GM21367 (cell line): ENCODE data around the gene SCML1.
"Not testable (repeated sequence)": the region's sequence is repeated elsewhere in the genome, so short reads cannot be mapped to it uniquely, and the experiment has no call there.

Experiments
- ATAC-seq: cut with Tn5 transposase; IDR thresholded peaks from one replicate; pipeline ENCODE4 v1.9.1; 2021; ENCODE audit not compliant: unreplicated experiment

Gene SCML1

DNA sequence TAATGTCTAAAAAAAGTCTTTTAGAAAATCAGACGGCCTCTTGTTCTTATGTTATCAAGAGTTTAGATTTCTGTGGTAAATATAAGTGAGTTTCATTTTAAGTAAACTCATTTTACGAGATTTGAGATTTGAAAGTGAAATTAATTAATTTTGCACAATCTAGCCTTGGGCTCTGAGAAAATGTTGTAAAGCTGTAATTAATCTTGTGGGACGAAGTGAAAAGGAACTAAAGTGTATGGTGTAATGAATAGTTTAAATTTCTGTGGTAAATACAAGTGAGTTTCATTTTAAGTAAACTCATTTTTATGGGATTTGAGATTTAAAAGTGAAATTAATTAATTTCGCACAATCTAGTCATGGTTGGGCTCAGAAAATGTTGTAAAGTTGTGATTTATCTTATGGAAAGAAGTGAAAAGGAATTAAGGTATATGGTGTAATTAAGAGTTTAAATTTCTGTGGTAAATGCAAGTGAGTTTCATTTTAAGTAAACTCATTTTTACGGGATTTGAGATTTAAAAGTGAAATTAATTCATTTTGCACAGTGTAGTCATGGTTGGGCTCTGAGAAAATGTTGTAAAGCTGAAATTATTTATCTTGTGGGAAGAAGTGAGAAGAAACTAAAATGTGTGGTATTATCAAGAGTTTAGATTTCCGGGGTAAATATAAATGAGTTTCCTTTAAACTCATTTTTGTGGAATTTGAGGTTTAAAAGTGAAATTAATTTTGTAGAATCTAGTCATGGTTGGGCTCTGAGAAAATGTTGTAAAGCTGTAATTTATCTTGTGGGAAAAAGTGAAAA is 1.6 kb downstream of the SCML1 start:
- ATAC-seq: no peak

- ATAC-seq: no peak
Observed at GRCh38 chrX:17740137-17741122, 3.1 kb downstream of the SCML1 start.

DNA sequence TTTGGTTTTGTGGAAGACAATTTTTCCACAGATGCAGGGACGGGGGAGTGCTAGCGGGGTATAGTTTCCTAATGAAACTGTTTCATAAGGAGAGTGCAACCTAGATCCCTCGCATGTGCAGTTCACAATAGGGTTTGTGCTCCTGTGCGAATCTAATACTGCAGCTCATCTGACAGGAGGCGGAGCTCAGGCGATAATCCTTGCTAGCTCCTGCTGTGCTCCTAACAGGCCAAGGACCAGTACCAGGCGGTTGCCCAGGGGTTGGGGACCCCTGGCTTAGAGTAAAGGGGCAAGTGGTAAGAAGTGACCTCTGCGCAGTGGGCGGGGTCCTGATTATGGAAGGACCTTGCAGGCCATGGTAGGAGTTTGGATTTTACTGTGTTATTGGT is 3.8 kb downstream of the SCML1 start:
- no peak for ATAC-seq

GRCh38 chrX:17743913-17744312 is 6.6 kb downstream of the SCML1 start:
- ATAC-seq: no peak

- ATAC-seq: no peak
Observed at GRCh38 chrX:17744896-17745523, 7.7 kb downstream of the SCML1 start.

DNA sequence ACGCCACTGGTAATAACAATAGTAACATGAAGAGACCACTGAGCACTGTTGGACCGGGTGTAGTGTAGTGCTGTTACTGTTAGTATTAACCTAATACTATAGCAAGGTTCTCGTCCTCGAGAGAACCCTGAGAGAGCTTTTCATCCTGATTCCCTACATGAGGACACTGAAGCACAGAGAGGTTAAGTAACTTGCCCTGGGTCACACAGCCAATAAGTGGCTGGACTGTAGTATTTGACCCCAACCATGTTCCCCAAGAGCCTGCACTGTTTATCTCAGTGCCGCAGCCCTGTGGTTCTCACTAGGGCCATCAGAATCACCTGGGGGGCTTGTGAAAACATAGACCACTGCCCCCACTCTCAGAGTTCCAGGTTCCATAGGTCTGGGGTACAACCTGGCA is 10.4 kb downstream of the SCML1 start:
- ATAC-seq: no peak

DNA sequence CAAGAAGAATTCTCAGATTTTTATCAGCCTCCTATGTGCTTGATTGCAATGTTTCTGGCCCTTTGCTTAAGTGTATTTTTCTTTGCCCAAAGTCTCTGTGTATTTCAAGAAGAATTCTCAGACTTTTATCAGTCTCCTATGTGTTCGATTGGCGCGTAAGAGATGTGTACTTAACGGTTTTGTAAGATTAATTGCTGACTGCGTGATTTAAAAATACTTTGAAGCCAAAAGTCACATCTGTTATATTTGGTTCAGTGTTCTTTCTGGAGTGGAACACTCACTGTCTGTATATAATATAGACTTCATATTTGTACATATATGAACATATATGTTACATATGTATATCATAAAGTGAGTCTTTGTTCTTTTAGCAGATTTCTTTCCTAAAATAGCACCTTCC is 11.4 kb downstream of the SCML1 start:
- no peak for ATAC-seq

DNA sequence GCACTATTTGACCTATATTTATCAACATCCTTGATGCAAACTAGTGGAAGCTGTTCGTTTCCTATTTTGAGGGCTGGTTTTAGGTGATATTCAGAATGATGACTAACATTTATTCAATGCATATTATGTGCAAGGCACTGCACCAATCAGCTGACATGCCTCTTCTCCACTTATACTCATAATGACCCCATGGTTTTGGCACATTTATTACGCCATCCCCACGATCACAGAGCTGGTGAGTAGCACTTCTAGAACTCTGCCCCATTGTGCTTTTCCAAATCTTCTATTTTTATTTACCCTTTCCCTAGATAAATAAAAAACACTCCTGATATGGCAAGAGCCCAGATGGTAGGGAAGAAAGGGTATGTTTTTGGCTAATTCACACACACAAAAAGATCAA is 13.1 kb downstream of the SCML1 start:
- no peak for ATAC-seq

GRCh38 chrX:17758382-17758781 is 21.1 kb downstream of the SCML1 start:
- ATAC-seq: no peak

GRCh38 chrX:17759990-17760389 is 22.7 kb downstream of the SCML1 start:
- ATAC-seq: no peak

DNA sequence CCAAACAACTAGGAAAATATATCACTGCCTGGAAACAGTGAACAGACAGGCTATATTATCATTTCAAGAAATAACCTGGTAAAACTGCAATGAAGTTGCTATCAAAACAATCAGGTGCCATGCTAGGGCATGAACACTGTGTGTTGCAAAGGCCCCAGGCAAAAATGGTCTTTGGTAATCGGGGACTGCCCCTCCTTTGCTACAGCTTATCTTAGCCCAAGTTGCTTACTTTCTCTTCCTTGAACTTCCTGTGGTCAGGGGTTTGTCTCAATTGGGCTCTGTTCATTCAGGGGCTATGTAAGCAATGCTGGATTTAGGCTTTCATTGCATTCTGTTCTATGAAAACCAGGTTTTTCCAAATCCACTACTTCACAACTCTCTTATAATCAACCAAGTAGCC is 30.4 kb downstream of the SCML1 start:
- ATAC-seq: no peak

DNA sequence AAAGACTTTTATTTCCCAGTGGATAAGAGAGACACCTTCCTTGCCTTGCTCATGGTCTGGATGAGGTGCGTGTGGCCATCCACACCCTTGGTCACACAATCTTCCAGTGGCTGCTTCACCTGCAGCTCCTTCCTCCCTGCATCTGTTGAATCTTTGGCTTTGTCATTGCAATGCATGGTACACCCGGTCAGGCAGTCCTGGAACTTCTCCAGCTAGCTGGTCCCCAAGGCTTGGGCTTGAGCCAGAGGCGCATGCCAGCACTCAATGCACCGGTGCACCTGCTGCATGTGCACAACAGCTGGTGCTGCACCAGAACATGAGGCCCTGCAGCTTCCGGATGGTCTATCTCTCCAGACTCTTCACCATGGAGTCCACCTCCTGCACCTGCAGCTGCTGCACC is 31.7 kb downstream of the SCML1 start:
- no peak for ATAC-seq

DNA sequence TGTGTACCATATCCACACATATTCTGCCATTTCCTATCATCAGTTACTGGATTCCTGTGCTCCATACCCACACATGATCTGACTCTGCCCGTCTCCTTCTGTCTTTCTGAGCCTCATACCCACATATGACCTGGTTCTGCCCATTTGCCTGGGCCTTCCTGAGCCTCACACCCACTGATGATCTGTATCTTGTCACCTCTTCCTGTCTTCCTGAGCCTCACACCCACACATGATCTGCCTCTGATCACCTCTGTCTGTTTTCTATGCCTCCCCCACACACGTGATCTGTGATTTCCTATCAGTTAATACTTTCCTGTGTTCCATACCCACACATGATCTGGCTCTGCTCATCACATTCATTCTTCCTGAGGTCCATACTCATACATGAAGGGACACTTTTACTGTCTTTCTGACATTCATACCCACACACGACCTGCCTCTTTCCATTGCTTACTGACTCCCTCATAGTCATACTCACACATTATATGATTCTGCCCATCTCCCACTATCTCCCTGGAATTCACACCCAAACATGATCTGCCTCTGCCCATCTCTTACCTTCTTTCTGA is 32.5 kb downstream of the SCML1 start:
- ATAC-seq: no peak

- no peak for ATAC-seq
Observed at GRCh38 chrX:17773221-17773876, 36.1 kb downstream of the SCML1 start.

GRCh38 chrX:17774053-17774452 is 36.8 kb downstream of the SCML1 start:
- no peak for ATAC-seq

DNA sequence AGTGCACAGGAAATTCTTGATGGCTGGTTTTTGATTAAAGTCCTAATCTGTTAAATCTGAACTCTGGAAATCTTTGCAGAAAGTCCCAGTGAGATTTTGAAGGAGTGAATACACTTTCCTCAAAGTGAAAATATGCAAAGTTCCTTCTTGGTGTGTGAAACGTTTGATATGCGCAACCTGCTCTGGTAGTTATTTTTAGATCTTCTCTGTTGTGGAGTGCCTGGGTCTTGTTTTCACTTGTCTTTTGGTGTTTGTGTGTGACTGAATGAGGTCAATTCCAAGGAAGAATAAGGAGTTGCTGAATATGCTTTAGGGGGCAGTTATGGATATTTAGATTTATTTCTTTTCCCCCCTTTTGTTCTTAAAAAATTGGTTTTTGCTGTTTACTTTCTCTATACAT is 41.7 kb downstream of the SCML1 start:
- ATAC-seq: no peak

- no peak for ATAC-seq
Observed at GRCh38 chrX:17779434-17779833, 42.1 kb downstream of the SCML1 start.

- not testable (repeated sequence) for ATAC-seq
Observed at GRCh38 chrX:17786554-17787347, 49.5 kb downstream of the SCML1 start.

DNA sequence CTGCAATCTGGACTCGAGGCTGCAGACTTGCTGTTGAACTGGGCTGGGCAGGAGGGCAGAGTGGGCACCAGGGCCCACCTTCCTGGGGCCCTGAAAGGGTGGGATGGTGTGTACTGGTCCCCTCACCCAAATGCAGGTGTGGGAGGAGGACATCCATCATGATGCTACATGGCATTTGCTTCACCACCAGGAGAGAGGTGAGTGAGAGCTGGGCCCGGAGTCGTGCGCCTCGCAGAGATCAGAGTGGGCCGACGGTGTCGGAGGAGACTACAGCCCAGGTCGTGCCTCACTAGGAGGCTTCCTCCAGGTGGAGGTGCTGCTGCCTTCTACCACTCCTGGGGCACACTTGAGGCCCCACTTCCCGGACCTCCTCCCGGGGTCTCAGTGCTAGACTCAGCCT is 50.3 kb downstream of the SCML1 start:
- ATAC-seq: no peak

DNA sequence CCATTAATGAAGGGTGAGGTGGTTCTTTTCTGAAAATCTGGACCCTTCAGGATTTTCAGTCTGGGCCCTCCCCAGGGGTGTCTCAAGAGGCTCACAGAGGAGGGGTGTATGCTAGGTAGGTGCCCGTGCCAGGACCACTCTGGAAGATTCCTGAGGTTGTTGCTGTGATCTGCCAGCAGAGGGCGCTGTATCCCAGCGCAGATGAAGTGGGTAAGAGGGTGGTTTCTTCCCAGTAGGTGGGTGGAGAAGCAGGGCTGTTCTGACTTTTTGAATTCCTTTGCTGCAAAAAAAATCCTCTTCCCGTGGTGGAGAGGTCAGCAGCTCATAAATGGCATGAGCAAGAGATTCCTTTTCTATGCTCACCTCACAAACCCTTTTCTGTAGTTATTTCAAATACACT is 51.1 kb downstream of the SCML1 start:
- no peak for ATAC-seq
